SKM-1 (cell line): ENCODE data around the gene NOL8.

ENCODE experiments used
- DNase-seq: peaks from one replicate; lab custom pipeline; 2025; ENCODE audit not compliant: unreplicated experiment; lab: John Stamatoyannopoulos, UW

Gene NOL8

GRCh38 chr9:92325269-92325990 lies at the start of gene NOL8, which contains the start of gene CENPP:
NOL8 (minus strand) TSS chr9:92325350; CDS start chr9:92324161, 1,189 bp downstream.
CENPP (plus strand) TSS chr9:92325953.
- DNase-seq = peak; percentile 33

- no peak for DNase-seq
Measured at GRCh38 chr9:92373167-92373566, 48.0 kb upstream of the NOL8 start.

GRCh38 chr9:92369075-92369474 lies 43.9 kb upstream of the NOL8 start:
- DNase-seq = no peak

- DNase-seq = no peak
Measured at GRCh38 chr9:92360083-92360482, 34.9 kb upstream of the NOL8 start.

GRCh38 chr9:92359394-92359995 lies 34.3 kb upstream of the NOL8 start:
- no peak for DNase-seq

- DNase-seq = no peak
Measured at GRCh38 chr9:92353051-92353450, 27.9 kb upstream of the NOL8 start.

GRCh38 chr9:92350740-92351133 lies 25.6 kb upstream of the NOL8 start:
- DNase-seq = no peak

GRCh38 chr9:92349771-92350739 lies 24.9 kb upstream of the NOL8 start:
- DNase-seq = no peak

GRCh38 chr9:92345582-92345981 lies 20.4 kb upstream of the NOL8 start:
- no peak for DNase-seq

GRCh38 chr9:92342825-92343488 lies 17.8 kb upstream of the NOL8 start:
- no peak for DNase-seq

- DNase-seq = no peak
Measured at GRCh38 chr9:92341578-92341977, 16.4 kb upstream of the NOL8 start.

GRCh38 chr9:92333282-92333634 lies 8.1 kb upstream of the NOL8 start:
- DNase-seq = no peak

GRCh38 chr9:92332577-92333281 lies 7.6 kb upstream of the NOL8 start:
- no peak for DNase-seq

- DNase-seq = no peak
Measured at GRCh38 chr9:92328225-92328624, 3.1 kb upstream of the NOL8 start.

- DNase-seq = no peak
Measured at GRCh38 chr9:92327283-92327850, 2.2 kb upstream of the NOL8 start.

- no peak for DNase-seq
Measured at GRCh38 chr9:92325991-92326500, 896 bp upstream of the NOL8 start.

GRCh38 chr9:92324889-92325268 lies 271 bp downstream of the NOL8 start:
- no peak for DNase-seq

GRCh38 chr9:92324431-92324830 lies 719 bp downstream of the NOL8 start:
- no peak for DNase-seq

- DNase-seq = no peak
Measured at GRCh38 chr9:92315456-92315855, 9.7 kb downstream of the NOL8 start.

GRCh38 chr9:92313624-92314012 lies 11.5 kb downstream of the NOL8 start:
- DNase-seq = no peak
